ENCODE data around the gene PPP2R2B. TPM values are rescaled to one million over a fixed set of nuclear protein-coding genes. Genes with fewer than 3 reads are reported as not detected.

PPP2R2B gene
- total RNA-seq, 4 donors from 2014 or later: 9.4 to 29.4 (median 20.7) TPM

DNA sequence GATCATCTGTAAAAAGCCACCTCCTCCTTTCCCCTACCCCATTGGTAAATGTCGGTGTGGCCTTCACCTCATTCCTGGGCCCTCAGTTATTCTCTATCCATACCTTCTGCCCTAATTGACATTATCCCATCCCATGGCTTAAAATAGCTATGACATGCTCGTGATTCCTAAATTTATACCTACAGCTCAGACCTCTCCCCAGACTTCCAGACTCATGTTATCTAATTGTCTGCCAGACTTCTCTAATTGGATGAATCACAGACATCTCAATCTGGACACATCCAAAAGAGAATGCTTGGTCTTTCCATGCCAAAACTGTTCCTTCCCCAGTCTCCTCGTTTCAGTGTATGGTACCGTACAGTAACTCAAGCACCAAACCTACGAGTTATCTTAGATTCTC is 249.6 kb downstream of the PPP2R2B start:
- no peak for TF ChIP-seq CTCF (IDR thresholded peaks at IDR 0.05)
- TF ChIP-seq EP300 (IDR thresholded peaks at IDR 0.05): no peak
- TF ChIP-seq POLR2A (IDR thresholded peaks at IDR 0.05): no peak
- WGBS, 2 donors: 92 to 94% methylated on average over 5 of the region's 5 CpGs
- H3K4me3 ChIP-seq: no peak overlapping the region
- DNase-seq (ENCODE audit: low spot score in 2 of 2): no peak
- H3K4me1 ChIP-seq: no peaks in the 10 kb centered on the region
- no peaks in the 10 kb centered on the region for H3K9me3 ChIP-seq
- H3K27ac ChIP-seq: no peak overlapping the region
- H3K27me3 ChIP-seq: no peaks in the 10 kb centered on the region
- peaks cover 0 to 40% (median 0%) of the 10 kb centered on the region in 3 donors for H3K36me3 ChIP-seq

DNA sequence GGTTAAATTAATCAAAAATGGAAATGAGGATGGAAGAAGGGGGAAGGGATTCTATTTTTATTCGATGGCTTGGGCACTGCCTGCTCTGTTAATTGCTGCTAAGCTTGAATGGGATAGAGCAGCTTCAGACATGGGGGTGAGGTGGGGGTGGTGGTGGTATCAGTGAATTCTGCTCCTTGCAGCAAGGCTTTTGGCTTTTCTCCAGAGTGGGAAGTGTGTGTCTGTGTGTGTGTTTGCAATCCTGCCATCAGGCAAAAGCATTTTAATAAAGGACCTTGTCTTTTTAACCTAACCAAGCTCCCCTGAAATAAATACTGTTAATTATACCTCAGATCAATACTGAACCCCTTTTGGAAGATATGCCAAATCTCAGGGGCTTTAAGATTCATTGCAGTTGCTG is 251.6 kb downstream of the PPP2R2B start:
- Histone ChIP-seq H3K4me1 (no peaks in the 10 kb centered on the region), H3K9me3 (no peaks in the 10 kb centered on the region), H3K27ac (no peak overlapping the region), H3K4me3 (no peak overlapping the region), H3K27me3 (no peaks in the 10 kb centered on the region), H3K36me3 (peaks cover 0 to 23% (median 0%) of the 10 kb centered on the region in 3 donors)
- WGBS, 2 donors: 76 to 89% methylated on average over 1 of the region's 1 CpG
- no peak for TF ChIP-seq CTCF (IDR thresholded peaks at IDR 0.05)
- DNase-seq (ENCODE audit: low spot score in 2 of 2): no peak

DNA sequence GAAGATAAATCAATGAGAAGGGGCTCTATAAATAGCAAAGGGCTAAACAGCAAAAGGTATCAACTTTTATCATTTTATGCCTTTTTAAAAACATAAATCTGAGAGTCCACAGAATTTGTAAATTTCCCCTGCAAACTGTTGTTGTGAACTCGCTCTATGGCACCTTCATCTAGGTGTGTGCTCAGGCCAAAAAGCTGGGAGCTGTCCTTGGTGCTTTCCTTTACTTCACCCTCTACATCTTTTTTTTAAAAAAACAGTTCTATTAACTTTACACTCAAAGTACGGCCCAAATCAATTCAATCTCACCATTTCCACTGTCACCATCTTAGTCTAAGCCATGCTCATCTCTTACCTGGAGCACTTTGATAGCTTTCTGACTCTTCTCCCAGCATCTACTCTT is 254.4 kb downstream of the PPP2R2B start:
- 61 to 67% methylated on average over 2 of the region's 2 CpGs for WGBS, 2 donors
- H3K27ac ChIP-seq: no peak overlapping the region
- no peaks in the 10 kb centered on the region for H3K4me1 ChIP-seq
- H3K36me3 ChIP-seq: peaks cover 0 to 23% (median 0%) of the 10 kb centered on the region in 3 donors
- H3K27me3 ChIP-seq: no peaks in the 10 kb centered on the region
- no peak for DNase-seq (ENCODE audit: low spot score in 2 of 2)
- H3K9me3 ChIP-seq: no peaks in the 10 kb centered on the region
- TF ChIP-seq EP300 (IDR thresholded peaks at IDR 0.05) (no peak), CTCF (IDR thresholded peaks at IDR 0.05) (no peak), POLR2A (IDR thresholded peaks at IDR 0.05) (no peak)
- no peak overlapping the region for H3K4me3 ChIP-seq

DNA sequence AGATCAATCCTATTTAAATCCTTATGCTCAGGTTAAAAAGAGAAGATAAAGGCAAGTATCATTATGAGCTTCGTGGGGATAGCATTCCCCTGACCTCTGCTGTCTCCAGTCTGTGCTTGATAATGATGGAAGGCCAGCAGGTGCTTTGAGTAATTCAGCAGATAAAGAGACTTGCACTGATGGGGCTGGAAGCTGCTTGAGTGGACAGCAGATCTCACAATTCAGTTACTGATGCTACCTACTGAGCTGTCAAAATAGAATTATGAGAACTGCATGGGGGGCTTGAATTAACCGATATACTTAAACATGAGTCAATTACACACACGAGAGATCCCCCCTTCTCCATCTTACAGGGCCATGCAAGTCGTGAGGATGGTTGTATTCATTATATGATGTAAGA is 254.9 kb downstream of the PPP2R2B start:
- Histone ChIP-seq H3K27me3 (no peaks in the 10 kb centered on the region), H3K4me3 (no peak overlapping the region), H3K4me1 (no peaks in the 10 kb centered on the region), H3K9me3 (no peaks in the 10 kb centered on the region), H3K27ac (no peak overlapping the region), H3K36me3 (peaks cover 0 to 23% (median 0%) of the 10 kb centered on the region in 3 donors)
- DNase-seq (ENCODE audit: low spot score in 2 of 2): no peak
- TF ChIP-seq POLR2A (IDR thresholded peaks at IDR 0.05) (no peak), CTCF (IDR thresholded peaks at IDR 0.05) (no peak), EP300 (IDR thresholded peaks at IDR 0.05) (no peak)
- WGBS, 2 donors: 61 to 67% methylated on average over 4 of the region's 4 CpGs

DNA sequence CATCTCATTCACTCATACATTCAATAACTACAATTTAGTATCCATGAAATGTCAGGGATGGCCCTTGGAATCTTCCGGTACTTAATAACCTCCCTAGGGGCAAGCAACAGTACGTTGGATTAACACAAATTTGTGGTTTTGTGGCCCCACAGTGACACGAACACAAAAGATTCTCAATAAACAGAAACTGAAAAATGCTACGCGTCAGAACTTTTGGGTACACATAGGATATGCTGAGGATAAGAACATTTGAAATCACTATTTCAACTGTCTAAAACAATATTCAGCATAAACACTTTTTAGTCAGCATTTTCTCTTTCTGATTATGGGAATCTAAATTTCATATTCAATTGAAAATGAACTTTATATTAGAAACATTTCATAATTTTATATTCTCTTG is 255.5 kb downstream of the PPP2R2B start:
- H3K36me3 ChIP-seq: peaks cover 0 to 16% (median 0%) of the 10 kb centered on the region in 3 donors
- 72 to 82% methylated on average over 5 of the region's 5 CpGs for WGBS, 2 donors
- no peak overlapping the region for H3K27ac ChIP-seq
- TF ChIP-seq EP300 (IDR thresholded peaks at IDR 0.05) (no peak), CTCF (IDR thresholded peaks at IDR 0.05) (no peak), POLR2A (IDR thresholded peaks at IDR 0.05) (no peak)
- no peaks in the 10 kb centered on the region for H3K9me3 ChIP-seq
- no peak for DNase-seq (ENCODE audit: low spot score in 2 of 2)
- no peaks in the 10 kb centered on the region for H3K4me1 ChIP-seq
- no peak overlapping the region for H3K4me3 ChIP-seq
- no peaks in the 10 kb centered on the region for H3K27me3 ChIP-seq
